Epithelial cell of proximal tubule (primary cell): ENCODE measurements around the gene BIRC2. TPM values are rescaled to one million over a fixed set of nuclear protein-coding genes. Genes with fewer than 3 reads are reported as not detected.

Experiments used
- DNase-seq: peaks from one replicate; pipeline ENCODE4 v3.0.0-alpha.2; 2011; ENCODE audit warnings: low read depth
- H3K4me3 ChIP-seq: 2 replicates; pipeline ENCODE4 v1.5.1; 2011; ENCODE audit warnings: low read depth, mild to moderate bottlenecking, low read length
- total RNA-seq: library from RNA; depleted of rRNA; stranded (reverse); fragments of >200 nt; gene quantifications from 2 replicates; pipeline ENCODE4 v1.2.3, GENCODE V29; 2015
- TF ChIP-seq, protein P1 (sequence below): conservative IDR thresholded peaks from 2 replicates; pipeline ENCODE4 v1.5.1; 2012; ENCODE audit warnings: low read depth, mild to moderate bottlenecking, low read length

The BIRC2 gene
- total RNA-seq, 1 donor from 2014 or later = 85.3 TPM

DNA sequence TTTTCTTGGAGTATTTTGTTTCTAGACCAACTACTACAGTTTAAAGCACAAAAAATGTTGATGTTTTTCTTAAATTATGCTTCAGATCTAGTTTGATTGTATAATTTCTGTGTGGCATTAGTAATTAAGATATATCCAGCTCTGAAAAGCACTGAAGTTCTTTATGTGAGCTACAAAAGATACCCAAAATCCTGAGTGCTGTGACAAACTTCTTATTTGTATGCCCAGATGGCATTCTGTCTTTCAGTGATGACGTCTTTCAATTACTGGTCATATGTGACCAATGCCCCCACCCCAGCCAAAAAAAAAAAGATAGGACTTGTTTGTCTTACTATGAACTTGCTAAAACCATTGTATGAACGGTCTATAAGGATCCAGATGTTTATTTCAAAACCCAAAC is 51.3 kb downstream of the BIRC2 start:
- DNase-seq = no peak
- TF ChIP-seq, protein P1, sequence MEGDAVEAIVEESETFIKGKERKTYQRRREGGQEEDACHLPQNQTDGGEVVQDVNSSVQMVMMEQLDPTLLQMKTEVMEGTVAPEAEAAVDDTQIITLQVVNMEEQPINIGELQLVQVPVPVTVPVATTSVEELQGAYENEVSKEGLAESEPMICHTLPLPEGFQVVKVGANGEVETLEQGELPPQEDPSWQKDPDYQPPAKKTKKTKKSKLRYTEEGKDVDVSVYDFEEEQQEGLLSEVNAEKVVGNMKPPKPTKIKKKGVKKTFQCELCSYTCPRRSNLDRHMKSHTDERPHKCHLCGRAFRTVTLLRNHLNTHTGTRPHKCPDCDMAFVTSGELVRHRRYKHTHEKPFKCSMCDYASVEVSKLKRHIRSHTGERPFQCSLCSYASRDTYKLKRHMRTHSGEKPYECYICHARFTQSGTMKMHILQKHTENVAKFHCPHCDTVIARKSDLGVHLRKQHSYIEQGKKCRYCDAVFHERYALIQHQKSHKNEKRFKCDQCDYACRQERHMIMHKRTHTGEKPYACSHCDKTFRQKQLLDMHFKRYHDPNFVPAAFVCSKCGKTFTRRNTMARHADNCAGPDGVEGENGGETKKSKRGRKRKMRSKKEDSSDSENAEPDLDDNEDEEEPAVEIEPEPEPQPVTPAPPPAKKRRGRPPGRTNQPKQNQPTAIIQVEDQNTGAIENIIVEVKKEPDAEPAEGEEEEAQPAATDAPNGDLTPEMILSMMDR = no peak
- no peak overlapping the region for H3K4me3 ChIP-seq

DNA sequence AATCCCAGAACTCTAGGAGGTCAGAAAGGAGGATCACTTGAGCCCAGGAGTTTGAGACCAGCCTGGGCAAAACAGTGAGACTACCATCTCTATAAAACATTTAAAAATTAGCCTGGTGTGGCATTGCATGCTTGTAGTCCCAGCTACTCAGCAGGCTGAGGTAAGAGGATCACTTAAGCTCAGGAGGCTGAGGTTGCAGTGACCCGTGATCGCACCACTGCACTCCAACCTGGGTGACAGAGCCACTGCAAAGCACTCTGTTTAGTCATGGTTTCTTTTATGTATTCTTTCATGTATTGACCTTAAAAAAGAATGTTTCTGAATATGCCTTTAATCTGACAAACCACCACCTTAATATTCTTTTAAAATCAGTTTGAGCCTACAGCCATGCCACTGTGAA is 52.2 kb downstream of the BIRC2 start:
- no peak for DNase-seq
- TF ChIP-seq, protein P1 = no peak
- no peak overlapping the region for H3K4me3 ChIP-seq

- no peak for DNase-seq
- TF ChIP-seq, protein P1 = no peak
- no peak overlapping the region for H3K4me3 ChIP-seq
These were observed 53.6 kb downstream of the BIRC2 start for GRCh38 chr11:102400603-102401002.

DNA sequence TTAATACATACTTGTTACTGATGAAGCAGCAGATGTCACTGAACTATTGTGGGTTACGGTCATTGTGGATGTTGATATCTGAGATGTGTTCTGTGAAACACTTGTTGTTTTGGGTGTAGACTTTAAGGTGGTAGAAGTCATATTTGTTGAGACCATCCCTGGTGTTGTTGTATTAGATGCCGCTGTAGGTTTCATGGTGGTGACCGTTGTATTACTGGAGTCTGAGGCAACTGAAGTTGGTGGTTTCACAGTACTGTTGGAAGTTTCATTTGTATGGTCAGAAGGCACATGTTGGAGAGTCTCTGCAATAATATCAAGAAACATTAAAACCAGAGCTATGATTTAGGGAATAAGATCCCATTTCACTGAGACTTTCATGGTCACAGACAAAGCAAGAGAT is 54.9 kb downstream of the BIRC2 start:
- TF ChIP-seq, protein P1 = no peak
- no peak for DNase-seq
- H3K4me3 ChIP-seq = no peak overlapping the region

- TF ChIP-seq, protein P1 = no peak
- DNase-seq = no peak
These were observed 55.5 kb downstream of the BIRC2 start for GRCh38 chr11:102402548-102402947.

DNA sequence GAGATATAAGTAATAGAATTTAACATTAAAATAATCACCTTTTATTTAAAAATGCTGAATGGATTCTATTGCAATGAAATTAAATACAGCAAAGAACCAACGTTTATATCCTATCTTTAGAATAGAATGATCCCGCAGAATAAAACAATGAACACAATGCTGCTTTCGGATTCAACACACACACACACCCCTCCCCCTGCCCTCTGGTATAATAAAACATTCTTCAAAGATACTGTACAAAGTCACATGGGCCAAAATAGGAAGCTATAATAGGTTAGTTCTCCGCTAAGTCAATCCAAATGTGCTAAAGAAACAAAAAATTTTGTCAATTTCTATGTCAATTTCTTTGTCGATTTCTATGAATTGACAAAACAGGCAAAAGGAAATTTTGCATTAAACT is 58.5 kb downstream of the BIRC2 start:
- TF ChIP-seq, protein P1 = no peak
- no peak overlapping the region for H3K4me3 ChIP-seq
- DNase-seq = no peak

More at GRCh38 chr11:102402548-102402947, 55.5 kb downstream of the BIRC2 start:
- no peak overlapping the region for H3K4me3 ChIP-seq

- H3K4me3 ChIP-seq = no peak overlapping the region
- no peak for DNase-seq
- TF ChIP-seq, protein P1 = no peak
These were observed 59.1 kb downstream of the BIRC2 start for GRCh38 chr11:102406099-102406498.
